ENCODE results near the gene TMPRSS11D. TPM values are rescaled to one million over a fixed set of nuclear protein-coding genes. Genes with fewer than 3 reads are reported as not detected.

The TMPRSS11D gene
- total and polyA plus RNA-seq, 2 of the 4 experiments (the other 2 are of a cell fraction), result not detected

DNA sequence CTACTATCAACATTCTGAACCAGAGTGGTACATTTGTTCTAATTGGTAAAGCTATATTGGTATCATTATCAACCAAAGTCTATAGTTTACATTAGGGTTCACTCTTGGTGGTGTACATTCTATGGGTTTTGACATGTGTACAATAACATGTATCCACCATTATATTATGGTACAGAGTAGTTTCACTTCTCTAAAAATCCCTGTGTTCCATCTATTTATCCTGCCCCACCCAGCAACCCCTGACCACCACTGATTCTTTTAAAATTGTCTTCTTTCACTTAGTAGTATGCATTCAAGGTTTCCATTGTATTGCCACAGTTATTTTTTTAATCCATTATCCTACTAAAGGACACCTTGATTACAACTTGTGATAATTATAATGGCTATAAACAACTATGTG, 15.3 kb upstream of the TMPRSS11D start:
- H2BK20ac ChIP-seq (ENCODE audit: low read depth, low read length), result no peak overlapping the region
- no peak overlapping the region for H2AK9ac ChIP-seq (replicated peaks; ENCODE audit: low read depth, low read length, poor library complexity)
- no peak overlapping the region for H4K91ac ChIP-seq (ENCODE audit: insufficient read depth, low read depth, low read length)
- no peaks in the 10 kb centered on the region for H4K20me1 ChIP-seq (ENCODE audit: insufficient read depth, low read length)
- H3K4me1 ChIP-seq (ENCODE audit: control insufficient read depth, insufficient read depth, low read length), result no peaks in the 10 kb centered on the region
- H4K5ac ChIP-seq (ENCODE audit: low read depth, low read length), result no peak overlapping the region
- no peak overlapping the region for H2BK5ac ChIP-seq (ENCODE audit: low read depth, low read length, poor library complexity, severe bottlenecking)
- no peak overlapping the region for H4K8ac ChIP-seq (ENCODE audit: low read depth in 2 of 2, low read length in 2 of 2)
- DNase-seq (no peak), ATAC-seq (ENCODE audit: low read depth) (no peak)
- no peak overlapping the region for H2BK15ac ChIP-seq (ENCODE audit: low read depth, low read length)
- POLR2A ChIA-PET (ENCODE audit: unreplicated experiment), result no interaction called here
- intact Hi-C loops (cut with micrococcal nuclease), result no loop called here
- no peaks in the 10 kb centered on the region for H3K9me3 ChIP-seq (ENCODE audit: control insufficient read depth, insufficient read depth, low read length)
- dilution Hi-C loops (cut with HindIII; ENCODE audit: low sequenced_read_pairs, unreplicated experiment), result no loop called here
- no peaks in the 10 kb centered on the region for H3K27me3 ChIP-seq (ENCODE audit: control insufficient read depth, insufficient read depth, low read length)
- no peak overlapping the region for H2BK120ac ChIP-seq (ENCODE audit: low read depth, low read length)
- no peak overlapping the region for H2AK5ac ChIP-seq (ENCODE audit: low read depth, low read length)
- no peak overlapping the region for H3K4me2 ChIP-seq (ENCODE audit: low read depth, low read length)
- H3K36me3 ChIP-seq (ENCODE audit: control insufficient read depth, insufficient read depth, low read length), result no peaks in the 10 kb centered on the region
- no peak overlapping the region for H3K4ac ChIP-seq (ENCODE audit: low read depth, low read length)
- H2AFZ ChIP-seq (replicated peaks; ENCODE audit: low read length, poor library complexity), result no peak overlapping the region
- no peaks in the 10 kb centered on the region for H3K9me1 ChIP-seq (ENCODE audit: insufficient read depth, low read length)
- in situ Hi-C loops (cut with MboI; ENCODE audit: low sequenced_read_pairs), result no loop called here
- no peak overlapping the region for H3K18ac ChIP-seq (ENCODE audit: low read depth, low read length)
- BruUV-seq (replicated peaks), result no TSS peak
- no peak for TF ChIP-seq MAZ (IDR thresholded peaks at IDR 0.05; ENCODE audit: borderline replicate concordance, low read depth, low read length)
- no peak for TF ChIP-seq POLR2A (IDR thresholded peaks at IDR 0.05; ENCODE audit: low read depth, low read length)
- no peak for TF ChIP-seq SMC3 (IDR thresholded peaks at IDR 0.05; ENCODE audit: low read depth, low read length)
- no peak for TF ChIP-seq RFX5 (IDR thresholded peaks at IDR 0.05; ENCODE audit: low read depth, low read length)
- TF ChIP-seq, protein P1, sequence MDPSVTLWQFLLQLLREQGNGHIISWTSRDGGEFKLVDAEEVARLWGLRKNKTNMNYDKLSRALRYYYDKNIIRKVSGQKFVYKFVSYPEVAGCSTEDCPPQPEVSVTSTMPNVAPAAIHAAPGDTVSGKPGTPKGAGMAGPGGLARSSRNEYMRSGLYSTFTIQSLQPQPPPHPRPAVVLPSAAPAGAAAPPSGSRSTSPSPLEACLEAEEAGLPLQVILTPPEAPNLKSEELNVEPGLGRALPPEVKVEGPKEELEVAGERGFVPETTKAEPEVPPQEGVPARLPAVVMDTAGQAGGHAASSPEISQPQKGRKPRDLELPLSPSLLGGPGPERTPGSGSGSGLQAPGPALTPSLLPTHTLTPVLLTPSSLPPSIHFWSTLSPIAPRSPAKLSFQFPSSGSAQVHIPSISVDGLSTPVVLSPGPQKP (IDR thresholded peaks at IDR 0.05; ENCODE audit: borderline replicate concordance, low read depth, low read length), result no peak
- no peak for TF ChIP-seq MXI1 (IDR thresholded peaks at IDR 0.05; ENCODE audit: borderline replicate concordance, low read depth, low read length)
- no peak overlapping the region for H3K27ac ChIP-seq (ENCODE audit: insufficient read depth, low read length)
- H3K79me1 ChIP-seq (ENCODE audit: low read depth in 1 of 2, low read length in 2 of 2), result no peaks in the 10 kb centered on the region
- no peak overlapping the region for H3K9ac ChIP-seq (ENCODE audit: low read depth, low read length)
- H3K23ac ChIP-seq (ENCODE audit: low read depth, low read length), result no peak overlapping the region
- CTCF ChIA-PET, result no interaction called here
- H3K14ac ChIP-seq (replicated peaks; ENCODE audit: low read depth, low read length), result no peak overlapping the region
- H3K56ac ChIP-seq (ENCODE audit: extremely low read depth, insufficient read depth, low read length), result no peak overlapping the region
- no peak overlapping the region for H3K4me3 ChIP-seq (ENCODE audit: insufficient read depth, low read depth, low read length)
